Peyer's patch (tissue), 4 donors: ENCODE data around the gene LRG1.

Experiments used
- POLR2A ChIP-seq, 2 donors: fragments of 450-650 bp; IDR thresholded peaks; one replicate each; pipeline ENCODE4 v1.5.1; 2017; ENCODE audit warnings: antibody characterized with exemption in 2 of 2, mild to moderate bottlenecking in 2 of 2, moderate library complexity in 2 of 2
- TF ChIP-seq, protein P1 (sequence below), 6 experiments: fragments of 450-650 bp in 4 of 6; fragments of 200-600 bp in 2 of 6; sonication (generic) in 1 of 6; IDR thresholded peaks; one replicate each; pipeline ENCODE4 v1.5.1; 2017 to 2019; ENCODE audit warnings: antibody characterized with exemption in 6 of 6, mild to moderate bottlenecking in 3 of 6, moderate library complexity in 1 of 6

- TF ChIP-seq, protein P1, sequence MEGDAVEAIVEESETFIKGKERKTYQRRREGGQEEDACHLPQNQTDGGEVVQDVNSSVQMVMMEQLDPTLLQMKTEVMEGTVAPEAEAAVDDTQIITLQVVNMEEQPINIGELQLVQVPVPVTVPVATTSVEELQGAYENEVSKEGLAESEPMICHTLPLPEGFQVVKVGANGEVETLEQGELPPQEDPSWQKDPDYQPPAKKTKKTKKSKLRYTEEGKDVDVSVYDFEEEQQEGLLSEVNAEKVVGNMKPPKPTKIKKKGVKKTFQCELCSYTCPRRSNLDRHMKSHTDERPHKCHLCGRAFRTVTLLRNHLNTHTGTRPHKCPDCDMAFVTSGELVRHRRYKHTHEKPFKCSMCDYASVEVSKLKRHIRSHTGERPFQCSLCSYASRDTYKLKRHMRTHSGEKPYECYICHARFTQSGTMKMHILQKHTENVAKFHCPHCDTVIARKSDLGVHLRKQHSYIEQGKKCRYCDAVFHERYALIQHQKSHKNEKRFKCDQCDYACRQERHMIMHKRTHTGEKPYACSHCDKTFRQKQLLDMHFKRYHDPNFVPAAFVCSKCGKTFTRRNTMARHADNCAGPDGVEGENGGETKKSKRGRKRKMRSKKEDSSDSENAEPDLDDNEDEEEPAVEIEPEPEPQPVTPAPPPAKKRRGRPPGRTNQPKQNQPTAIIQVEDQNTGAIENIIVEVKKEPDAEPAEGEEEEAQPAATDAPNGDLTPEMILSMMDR (IDR thresholded peaks at IDR 0.05): no peak
- TF ChIP-seq POLR2A (IDR thresholded peaks at IDR 0.05): no peak
Measured at GRCh38 chr19:4525563-4526002, 14.3 kb downstream of the LRG1 start.
